Mesendoderm (in vitro differentiated cells): Measurements from ENCODE around the gene CDH12.
"Not testable (repeated sequence)": the region's sequence is repeated elsewhere in the genome, so short reads cannot be mapped to it uniquely, and the experiment has no call there.

Experiments used
- DNase-seq: peaks from one replicate; pipeline ENCODE4 v3.0.0; 2013
- H2AK5ac ChIP-seq: 2 replicates; pipeline ENCODE4 v1.6.1; 2013; ENCODE audit warnings: low read length, inconsistent platforms
- H2BK120ac ChIP-seq: 2 replicates; pipeline ENCODE4 v1.6.1; 2013; ENCODE audit warnings: low read depth, mild to moderate bottlenecking, low read length, moderate library complexity, mixed read lengths
- H2BK15ac ChIP-seq: replicated peaks from 2 replicates; pipeline ENCODE4 v1.6.1; 2013; ENCODE audit warnings: low read depth, mild to moderate bottlenecking, moderate library complexity
- H2BK5ac ChIP-seq: 2 replicates; pipeline ENCODE4 v1.6.1; 2013; ENCODE audit warnings: low read length, inconsistent platforms
- H3K18ac ChIP-seq: 2 replicates; pipeline ENCODE4 v1.6.1; 2013; ENCODE audit warnings: mild to moderate bottlenecking, low read length, mixed read lengths
- H3K23ac ChIP-seq: one replicate; pipeline ENCODE4 v1.6.1; 2013; ENCODE audit warnings: low read length
- H3K27ac ChIP-seq: 2 replicates; pipeline ENCODE4 v1.5.1; 2013; ENCODE audit warnings: low read depth, mild to moderate bottlenecking, inconsistent platforms, low read length, moderate library complexity
- H3K27me3 ChIP-seq: 2 replicates; pipeline ENCODE4 v1.6.1; 2013; ENCODE audit warnings: low read length, control low read depth, mild to moderate bottlenecking, inconsistent platforms; ENCODE audit not compliant: insufficient read depth, poor library complexity
- H3K36me3 ChIP-seq: 2 replicates; pipeline ENCODE4 v1.6.1; 2013; ENCODE audit warnings: low read length, inconsistent platforms; ENCODE audit not compliant: control insufficient read depth, insufficient read depth
- H3K4ac ChIP-seq: one replicate; pipeline ENCODE4 v1.6.1; 2013; ENCODE audit warnings: low read depth, mild to moderate bottlenecking, low read length, moderate library complexity
- H3K4me1 ChIP-seq: 2 replicates; pipeline ENCODE4 v1.6.1; 2013; ENCODE audit warnings: low read depth, low read length, inconsistent platforms; ENCODE audit not compliant: control insufficient read depth
- H3K4me2 ChIP-seq: 2 replicates; pipeline ENCODE4 v1.6.1; 2013; ENCODE audit warnings: low read length
- H3K4me3 ChIP-seq: 2 replicates; pipeline ENCODE4 v1.5.1; 2013; ENCODE audit warnings: mild to moderate bottlenecking, low read length
- H3K56ac ChIP-seq: one replicate; pipeline ENCODE4 v1.6.1; 2013; ENCODE audit warnings: low read length
- H3K79me1 ChIP-seq: 2 replicates; pipeline ENCODE4 v1.6.1; 2013; ENCODE audit warnings: low read length, inconsistent platforms
- H3K79me2 ChIP-seq: 2 replicates; pipeline ENCODE4 v1.6.1; 2013; ENCODE audit warnings: mild to moderate bottlenecking, low read length; ENCODE audit not compliant: control insufficient read depth, insufficient read depth
- H3K9ac ChIP-seq: 2 replicates; pipeline ENCODE4 v1.6.1; 2013; ENCODE audit warnings: low read length, inconsistent platforms
- H4K5ac ChIP-seq: one replicate; pipeline ENCODE4 v1.6.1; 2013; ENCODE audit warnings: low read length
- H4K8ac ChIP-seq: one replicate; pipeline ENCODE4 v1.6.1; 2013; ENCODE audit warnings: low read depth, mild to moderate bottlenecking, control low read depth, low read length, moderate library complexity
- WGBS: extraction: QIAGEN DNeasy Blood & Tissue Kit; methylation state at CpG from one replicate; pipeline ENCODE4 v1.1.7; 2013; ENCODE audit warnings: low lambda C conversion rate, missing lambda C conversion rate; ENCODE audit not compliant: insufficient coverage; ENCODE audit errors: extremely low coverage; 5-methylcytosine and 5-hydroxymethylcytosine counted together

The CDH12 gene

DNA sequence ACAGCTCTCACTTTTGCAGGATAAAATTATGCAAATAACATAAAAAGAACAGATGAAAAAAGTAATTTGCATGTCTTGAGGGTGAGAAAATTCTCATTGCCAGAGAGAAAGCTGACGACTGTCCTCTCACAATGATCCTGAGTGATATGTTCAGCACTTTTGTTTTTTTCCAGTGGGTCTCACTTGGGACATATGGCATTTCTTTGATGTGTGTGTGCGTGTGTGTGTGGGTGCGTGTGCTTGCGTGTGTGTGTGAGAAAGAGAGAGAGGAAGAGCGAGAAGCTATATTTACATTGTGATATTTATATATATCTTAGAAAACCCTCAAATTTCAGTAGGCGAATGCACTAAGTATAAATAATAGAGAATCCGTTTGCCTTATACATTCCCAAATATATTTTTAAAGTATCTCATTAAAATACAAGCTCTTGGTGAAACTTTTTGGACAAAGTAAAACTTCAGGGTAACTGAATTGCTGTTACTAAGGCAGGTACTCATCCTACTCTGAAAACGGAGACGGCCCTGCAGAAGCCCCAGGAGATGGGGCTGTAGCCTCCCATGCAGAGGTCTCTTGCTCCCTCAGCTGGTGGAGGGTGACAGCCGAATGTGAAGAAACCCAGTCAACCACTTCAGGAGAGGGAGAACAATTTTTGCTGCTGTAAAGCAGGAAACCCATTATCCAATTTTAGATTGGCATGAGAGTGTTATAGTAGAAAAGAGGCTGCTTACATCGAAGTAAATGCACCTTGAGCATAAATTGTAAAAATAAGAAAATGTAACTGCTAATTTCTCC is 639.2 kb downstream of the CDH12 start:
- H3K4me1 ChIP-seq, H2AK5ac ChIP-seq, H2BK5ac ChIP-seq, H3K4ac ChIP-seq, H2BK120ac ChIP-seq, H3K18ac ChIP-seq, H3K27ac ChIP-seq, H3K23ac ChIP-seq, H2BK15ac ChIP-seq, H3K56ac ChIP-seq, H4K5ac ChIP-seq, H3K79me1 ChIP-seq, H3K36me3 ChIP-seq, H4K8ac ChIP-seq, H3K27me3 ChIP-seq, H3K4me3 ChIP-seq, H3K9ac ChIP-seq, H3K79me2 ChIP-seq, H3K4me2 ChIP-seq: not testable (repeated sequence)
- peak; percentile 56 for DNase-seq
- no CpG with 5 or more reads among the region's 11 CpGs for WGBS

- not testable (repeated sequence) for H3K27ac ChIP-seq, H3K9ac ChIP-seq, H2BK5ac ChIP-seq, H2BK120ac ChIP-seq, H3K4me2 ChIP-seq, H4K8ac ChIP-seq, H3K79me1 ChIP-seq, H3K23ac ChIP-seq, H2AK5ac ChIP-seq, H3K79me2 ChIP-seq, H3K36me3 ChIP-seq, H3K56ac ChIP-seq, H3K4me1 ChIP-seq, H3K4ac ChIP-seq, H2BK15ac ChIP-seq, H3K18ac ChIP-seq, H4K5ac ChIP-seq, H3K4me3 ChIP-seq, H3K27me3 ChIP-seq
- DNase-seq: peak; percentile 54
- WGBS: no CpG with 5 or more reads among the region's 22 CpGs
Observed at GRCh38 chr5:22212254-22212991, 640.7 kb downstream of the CDH12 start.

GRCh38 chr5:22208463-22208862 is 644.7 kb downstream of the CDH12 start:
- H3K79me2 ChIP-seq, H2BK15ac ChIP-seq, H4K5ac ChIP-seq, H3K18ac ChIP-seq, H3K4me3 ChIP-seq, H3K27ac ChIP-seq, H2BK120ac ChIP-seq, H3K4me2 ChIP-seq, H3K36me3 ChIP-seq, H3K56ac ChIP-seq, H3K9ac ChIP-seq, H3K4me1 ChIP-seq, H3K79me1 ChIP-seq, H3K23ac ChIP-seq, H4K8ac ChIP-seq, H3K4ac ChIP-seq, H2AK5ac ChIP-seq, H2BK5ac ChIP-seq, H3K27me3 ChIP-seq, DNase-seq: not testable (repeated sequence)
- no CpG with 5 or more reads among the region's 2 CpGs for WGBS

DNA sequence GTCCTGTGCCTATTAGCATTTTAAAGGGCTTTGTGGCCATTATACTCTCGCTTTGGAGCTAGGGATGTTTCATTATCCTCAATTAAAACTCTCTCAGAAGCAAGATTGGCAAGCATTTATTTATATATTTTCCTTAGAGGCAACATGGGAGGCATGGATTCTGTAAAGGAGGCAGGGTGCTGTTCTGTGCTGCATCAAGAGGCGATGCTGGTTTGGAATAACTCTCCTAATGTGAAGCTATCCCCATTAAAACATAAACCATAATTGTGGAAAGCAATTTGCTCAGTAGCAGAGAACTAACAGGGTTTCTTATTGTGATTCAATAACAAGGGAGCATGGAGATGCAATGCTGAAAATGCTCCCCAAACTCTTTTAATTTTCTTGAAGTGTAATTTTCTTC is 664.5 kb downstream of the CDH12 start:
- not testable (repeated sequence) for DNase-seq, H2AK5ac ChIP-seq, H3K27ac ChIP-seq, H3K36me3 ChIP-seq, H3K4me1 ChIP-seq, H2BK15ac ChIP-seq, H4K5ac ChIP-seq, H3K56ac ChIP-seq, H3K9ac ChIP-seq, H2BK5ac ChIP-seq, H4K8ac ChIP-seq, H3K4me3 ChIP-seq, H3K23ac ChIP-seq, H3K79me2 ChIP-seq, H3K27me3 ChIP-seq, H3K4me2 ChIP-seq, H3K4ac ChIP-seq, H3K79me1 ChIP-seq, H3K18ac ChIP-seq, H2BK120ac ChIP-seq
- no CpG with 5 or more reads among the region's 2 CpGs for WGBS

GRCh38 chr5:22187632-22188228 is 665.4 kb downstream of the CDH12 start:
- not testable (repeated sequence) for H4K8ac ChIP-seq, H3K4me3 ChIP-seq, H3K23ac ChIP-seq, H2AK5ac ChIP-seq, H3K9ac ChIP-seq, H3K79me1 ChIP-seq, H3K18ac ChIP-seq, H2BK120ac ChIP-seq, H3K27ac ChIP-seq, H3K4me2 ChIP-seq, H2BK15ac ChIP-seq, DNase-seq, H2BK5ac ChIP-seq, H3K56ac ChIP-seq, H3K79me2 ChIP-seq, H3K4me1 ChIP-seq, H3K4ac ChIP-seq, H3K27me3 ChIP-seq, H3K36me3 ChIP-seq, H4K5ac ChIP-seq
- no CpG with 5 or more reads among the region's 4 CpGs for WGBS
